ENCODE measurements around the gene NAALADL1. TPM values are rescaled to one million over a fixed set of nuclear protein-coding genes. Genes with fewer than 3 reads are reported as not detected.
"Not testable (repeated sequence)": the region's sequence is repeated elsewhere in the genome, so short reads cannot be mapped to it uniquely, and the experiment has no call there.

Gene NAALADL1
- total RNA-seq, 1 experiment from 2014 or later: not detected

GRCh38 chr11:65027213-65028067 is 30.9 kb downstream of the NAALADL1 start, which contains the start of gene SNX15:
TSS of gene SNX15 (plus strand) at chr11:65027439. CDS start at chr11:65027538, 99 bp downstream.
- intact Hi-C loops (cut with micrococcal nuclease; ENCODE audit: unreplicated experiment): no loop called here
- TF ChIP-seq CTCF (IDR thresholded peaks at IDR 0.05; ENCODE audit: unreplicated experiment): peak; percentile 77
- no TSS peak for BruUV-seq (replicated peaks)

GRCh38 chr11:65026810-65027209 is 31.5 kb downstream of the NAALADL1 start:
- no peak for TF ChIP-seq CTCF (IDR thresholded peaks at IDR 0.05; ENCODE audit: unreplicated experiment)
- no peaks in the 10 kb centered on the region for H3K27me3 Mint-ChIP-seq (ENCODE audit: unreplicated experiment)
- CTCF ChIA-PET: interaction anchor here (0.6 to 0.8 kb wide), 3 partner anchors 51 to 93 kb away, joined by 3 read pairs; partner anchors contain the start of gene ZNHIT2
- no peaks in the 10 kb centered on the region for H3K9me3 Mint-ChIP-seq (ENCODE audit: low read depth, unreplicated experiment)
- H3K27ac Mint-ChIP-seq (ENCODE audit: unreplicated experiment): peak overlapping the region; percentile 5
- H3K4me1 Mint-ChIP-seq (ENCODE audit: low read depth, unreplicated experiment): peaks cover 16% of the 10 kb centered on the region
- no peak for DNase-seq
- intact Hi-C loops (cut with micrococcal nuclease; ENCODE audit: unreplicated experiment): no loop called here
- peak overlapping the region; percentile 62 for H3K4me3 Mint-ChIP-seq (ENCODE audit: low read depth, unreplicated experiment)
- peaks cover 12% of the 10 kb centered on the region for H3K36me3 Mint-ChIP-seq (ENCODE audit: insufficient read depth, unreplicated experiment)
- no TSS peak for BruUV-seq (replicated peaks)

More at GRCh38 chr11:65027213-65028067, 30.9 kb downstream of the NAALADL1 start, which contains the start of gene SNX15:
- DNase-seq: peak; percentile 93
- H3K4me1 Mint-ChIP-seq (ENCODE audit: low read depth, unreplicated experiment): peaks cover 16% of the 10 kb centered on the region
- H3K36me3 Mint-ChIP-seq (ENCODE audit: insufficient read depth, unreplicated experiment): peaks cover 12% of the 10 kb centered on the region
- peak within 1 kb of the TSS; percentile 5 for H3K27ac Mint-ChIP-seq (ENCODE audit: unreplicated experiment)
- no peaks in the 10 kb centered on the region for H3K27me3 Mint-ChIP-seq (ENCODE audit: unreplicated experiment)
- H3K9me3 Mint-ChIP-seq (ENCODE audit: low read depth, unreplicated experiment): no peaks in the 10 kb centered on the region
- peak within 1 kb of the TSS; percentile 62 for H3K4me3 Mint-ChIP-seq (ENCODE audit: low read depth, unreplicated experiment)
- CTCF ChIA-PET: interaction anchor here (0.6 to 0.8 kb wide), 2 partner anchors 51 to 90 kb away, joined by 3 read pairs; partner anchors contain the start of gene ZNHIT2

GRCh38 chr11:65023502-65023901 is 34.9 kb downstream of the NAALADL1 start:
- H3K9me3 Mint-ChIP-seq (ENCODE audit: low read depth, unreplicated experiment); H3K27ac Mint-ChIP-seq (ENCODE audit: unreplicated experiment); BruUV-seq (replicated peaks); CTCF ChIA-PET; DNase-seq; intact Hi-C loops (cut with micrococcal nuclease; ENCODE audit: unreplicated experiment); H3K4me3 Mint-ChIP-seq (ENCODE audit: low read depth, unreplicated experiment); H3K27me3 Mint-ChIP-seq (ENCODE audit: unreplicated experiment): not testable (repeated sequence)
- H3K4me1 Mint-ChIP-seq (ENCODE audit: low read depth, unreplicated experiment): peaks cover 16% of the 10 kb centered on the region
- H3K36me3 Mint-ChIP-seq (ENCODE audit: insufficient read depth, unreplicated experiment): peaks cover 28% of the 10 kb centered on the region

- H3K9me3 Mint-ChIP-seq (ENCODE audit: low read depth, unreplicated experiment): no peaks in the 10 kb centered on the region
- intact Hi-C loops (cut with micrococcal nuclease; ENCODE audit: unreplicated experiment): no loop called here
- peaks cover 8% of the 10 kb centered on the region for H3K4me1 Mint-ChIP-seq (ENCODE audit: low read depth, unreplicated experiment)
- BruUV-seq (replicated peaks): no TSS peak
- CTCF ChIA-PET: no interaction called here
- no peak overlapping the region for H3K4me3 Mint-ChIP-seq (ENCODE audit: low read depth, unreplicated experiment)
- H3K27me3 Mint-ChIP-seq (ENCODE audit: unreplicated experiment): no peaks in the 10 kb centered on the region
- H3K36me3 Mint-ChIP-seq (ENCODE audit: insufficient read depth, unreplicated experiment): peaks cover 28% of the 10 kb centered on the region
- H3K27ac Mint-ChIP-seq (ENCODE audit: unreplicated experiment): no peak overlapping the region
- DNase-seq: no peak
- no peak for TF ChIP-seq CTCF (IDR thresholded peaks at IDR 0.05; ENCODE audit: unreplicated experiment)
Measured at GRCh38 chr11:65021509-65021908, 36.8 kb downstream of the NAALADL1 start.

- Mint-ChIP-seq H3K27ac (ENCODE audit: unreplicated experiment) (no peak overlapping the region), H3K9me3 (ENCODE audit: low read depth, unreplicated experiment) (no peaks in the 10 kb centered on the region), H3K4me1 (ENCODE audit: low read depth, unreplicated experiment) (peaks cover 13% of the 10 kb centered on the region), H3K36me3 (ENCODE audit: insufficient read depth, unreplicated experiment) (peaks cover 29% of the 10 kb centered on the region), H3K27me3 (ENCODE audit: unreplicated experiment) (no peaks in the 10 kb centered on the region), H3K4me3 (ENCODE audit: low read depth, unreplicated experiment) (no peak overlapping the region)
- no peak for TF ChIP-seq CTCF (IDR thresholded peaks at IDR 0.05; ENCODE audit: unreplicated experiment)
- intact Hi-C loops (cut with micrococcal nuclease; ENCODE audit: unreplicated experiment): no loop called here
- no TSS peak for BruUV-seq (replicated peaks)
- DNase-seq: no peak
- CTCF ChIA-PET: no interaction called here
Measured at GRCh38 chr11:65021003-65021402, 37.4 kb downstream of the NAALADL1 start.

Measured in Calu3 (cell line).